Activated CD8-positive, alpha-beta memory T cell treated with anti-CD3 and anti-CD28 coated beads, Interleukin-2, amount 50 U/mL, for 1 hour (primary cell): ENCODE data around the gene C12orf75.
"Not testable (repeated sequence)": the region's sequence is repeated elsewhere in the genome, so short reads cannot be mapped to it uniquely, and the experiment has no call there.

Source experiments
- DNase-seq: peaks from one replicate; pipeline ENCODE4 v3.0.0-alpha.2; 2020; ENCODE audit errors: extremely low read depth

Gene C12orf75

DNA sequence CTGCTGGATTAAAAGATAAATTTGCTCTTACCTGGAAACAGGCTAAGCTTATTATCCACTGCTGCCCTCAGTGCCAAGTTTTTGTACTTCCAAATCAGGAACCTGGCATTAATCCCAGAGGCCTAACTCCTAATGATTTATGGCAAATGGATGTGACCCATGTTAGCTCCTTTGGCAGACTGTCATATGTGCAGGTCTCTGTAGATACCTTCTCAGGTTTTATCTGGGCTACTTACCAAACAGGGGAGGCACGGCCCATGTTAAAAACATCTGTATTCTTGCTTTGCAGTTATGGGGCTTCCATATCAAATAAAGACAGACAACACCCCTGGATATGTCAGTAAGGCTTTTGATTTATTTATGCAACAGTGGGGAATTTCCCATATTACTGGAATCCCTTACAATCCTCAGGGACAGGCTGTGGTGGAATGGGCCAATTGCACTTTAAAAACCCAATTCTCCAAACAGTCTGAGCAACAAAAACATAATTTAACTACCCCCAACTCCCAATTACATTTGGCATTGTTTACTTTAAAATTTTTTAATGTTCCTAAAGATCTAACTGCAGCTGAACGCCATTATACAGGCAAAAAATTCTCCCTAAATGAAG lies 19.9 kb upstream of the C12orf75 start:
- not testable (repeated sequence) for DNase-seq

DNA sequence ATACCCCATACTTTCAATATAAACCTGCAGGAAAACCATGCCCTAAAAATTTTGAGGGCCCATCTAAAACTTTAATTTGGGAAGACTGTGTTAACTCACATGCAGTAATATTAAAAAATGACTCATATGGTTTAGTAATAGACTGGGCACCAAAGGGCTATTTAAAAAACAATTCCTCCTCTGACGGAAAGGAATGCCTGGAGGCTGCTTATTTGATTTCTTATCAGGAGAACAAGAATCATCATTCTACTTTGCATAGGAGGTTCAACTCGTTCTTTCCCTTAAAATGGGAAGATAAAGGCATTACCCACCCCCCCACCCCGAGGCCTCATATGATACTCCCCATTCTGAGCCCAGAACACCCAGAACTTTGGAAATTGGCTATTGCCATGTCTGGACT lies 18.6 kb upstream of the C12orf75 start:
- DNase-seq = not testable (repeated sequence)

DNA sequence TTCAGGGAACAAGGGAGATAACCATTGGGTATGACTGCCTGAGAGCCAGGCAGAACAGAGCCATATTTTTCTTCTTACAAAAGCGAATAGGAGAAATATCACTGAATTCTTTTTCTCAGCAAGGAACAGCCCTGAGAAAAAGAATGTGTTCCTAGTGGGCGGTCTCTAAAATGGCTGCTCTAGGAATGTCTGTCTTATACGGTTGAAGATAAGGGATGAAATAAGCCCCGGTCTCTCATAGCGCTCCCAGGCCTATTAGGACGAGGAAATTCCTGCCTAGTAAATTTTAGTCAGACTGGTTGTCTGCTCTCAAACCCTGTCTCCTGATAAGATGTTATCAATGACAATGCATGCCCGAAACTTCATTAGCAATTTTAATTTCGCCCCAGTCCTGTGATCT lies 16.7 kb upstream of the C12orf75 start:
- not testable (repeated sequence) for DNase-seq

DNA sequence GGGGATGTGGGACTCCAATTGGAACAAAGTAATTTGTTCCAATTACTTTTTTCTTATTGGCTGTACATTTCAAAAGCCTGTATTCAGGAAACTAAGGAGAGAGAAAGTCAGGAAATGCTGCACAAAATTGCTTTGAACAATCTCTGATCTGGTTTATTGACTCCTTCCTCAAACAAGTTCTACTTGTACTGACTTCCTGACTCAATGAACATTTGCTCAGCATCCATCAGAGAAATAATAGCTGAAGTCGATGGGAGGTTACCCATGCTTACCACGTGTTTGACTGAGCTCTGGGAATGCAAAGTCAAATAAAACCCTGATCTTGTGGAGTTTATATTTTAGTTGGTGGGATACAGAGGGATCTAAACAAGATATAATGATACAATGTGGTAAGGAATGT lies 15.4 kb upstream of the C12orf75 start:
- DNase-seq = no peak

DNA sequence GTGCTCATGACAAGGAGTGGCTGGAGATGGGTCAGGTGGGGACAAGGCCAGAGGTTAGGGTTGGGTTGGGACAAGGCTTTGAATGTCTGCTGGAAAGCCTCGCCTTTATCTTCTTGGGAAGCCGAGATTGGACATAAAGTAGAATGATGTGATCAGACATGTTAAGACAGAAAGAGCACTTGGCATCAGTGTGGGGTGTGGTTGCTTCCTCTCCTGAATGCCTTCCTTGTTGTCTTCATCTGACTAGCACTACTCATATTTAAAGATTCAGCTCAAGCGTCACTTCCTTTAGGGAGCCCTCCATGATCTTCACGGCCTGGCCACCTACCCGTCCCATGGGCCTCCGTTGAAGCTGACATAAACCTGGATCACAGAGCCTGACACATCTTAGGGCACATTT lies 14.8 kb upstream of the C12orf75 start:
- DNase-seq = no peak

DNA sequence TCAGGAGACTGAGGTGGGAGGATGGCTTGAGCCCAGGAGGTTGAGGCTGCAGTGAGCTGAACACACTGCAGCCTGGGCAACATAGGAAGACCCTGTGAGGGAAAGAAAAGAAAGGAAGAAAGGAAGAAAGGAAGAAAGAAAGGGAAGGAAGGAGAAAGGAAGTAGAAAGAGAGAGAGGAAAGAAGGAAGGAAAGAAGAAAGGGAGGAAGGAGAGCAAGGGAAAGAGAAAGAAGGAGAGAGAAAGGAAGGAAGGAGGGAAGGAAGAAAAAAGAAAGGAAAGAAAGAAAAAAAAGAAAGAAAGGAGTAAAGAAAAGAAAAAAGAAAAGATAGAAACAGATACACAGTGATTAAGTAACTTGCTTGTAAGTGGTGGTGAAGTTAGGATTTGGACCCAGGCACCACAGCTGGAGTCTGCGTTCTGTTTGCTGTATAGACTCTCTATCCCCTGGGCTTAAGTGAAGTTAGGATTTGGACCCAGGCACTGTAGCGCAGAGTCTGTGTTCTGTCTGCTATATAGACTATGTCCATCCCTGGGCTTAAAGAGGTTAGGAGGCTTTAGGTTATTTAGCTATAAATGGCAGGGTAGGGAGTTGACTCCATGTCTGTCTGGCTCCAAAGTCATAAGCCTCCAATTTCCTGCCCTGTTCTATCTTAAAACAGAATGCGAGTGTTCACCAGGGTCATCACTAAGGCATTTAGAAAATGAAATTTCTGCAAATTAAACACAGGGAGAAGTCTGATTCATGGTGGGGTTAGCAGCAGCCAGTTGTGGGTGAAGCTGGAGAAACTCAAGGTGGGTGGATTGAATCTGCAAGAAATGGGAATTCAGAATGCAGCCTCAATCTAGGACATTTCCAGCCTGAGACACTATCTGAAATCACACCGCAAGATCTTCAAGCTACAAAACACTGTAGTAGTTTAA lies 13.3 kb upstream of the C12orf75 start:
- DNase-seq = no peak

DNA sequence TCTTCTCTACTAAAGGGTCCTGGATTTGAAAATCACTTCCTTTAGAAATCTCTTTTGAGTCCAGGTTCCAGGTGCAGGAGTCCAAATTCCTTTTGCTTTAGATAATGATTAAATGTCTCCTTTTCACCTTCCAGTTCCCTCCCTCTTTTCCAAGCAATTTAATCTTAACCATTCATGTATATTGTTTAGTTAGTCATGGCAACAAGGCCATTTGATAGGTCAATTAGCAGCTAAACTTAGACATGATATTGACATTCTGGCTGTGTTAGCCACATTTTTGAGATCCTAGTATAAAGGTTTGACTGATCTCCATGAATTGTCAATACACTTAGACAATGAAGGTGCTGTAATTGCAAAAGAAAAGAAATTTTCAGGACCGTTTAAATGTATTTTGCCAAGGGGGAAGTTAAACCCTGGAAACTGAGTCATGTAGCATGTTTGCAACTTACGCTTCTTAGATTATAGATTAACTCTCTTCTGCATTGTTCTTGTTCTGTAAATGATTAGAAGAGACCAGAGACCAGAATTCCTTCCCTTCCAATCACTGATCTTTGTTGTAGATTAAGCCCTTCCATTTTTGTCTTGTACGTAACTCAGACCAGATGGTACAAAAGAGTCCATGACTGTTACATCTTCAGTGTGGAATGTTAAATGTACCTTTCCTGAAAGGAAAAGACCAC lies 12.4 kb upstream of the C12orf75 start:
- DNase-seq = no peak

DNA sequence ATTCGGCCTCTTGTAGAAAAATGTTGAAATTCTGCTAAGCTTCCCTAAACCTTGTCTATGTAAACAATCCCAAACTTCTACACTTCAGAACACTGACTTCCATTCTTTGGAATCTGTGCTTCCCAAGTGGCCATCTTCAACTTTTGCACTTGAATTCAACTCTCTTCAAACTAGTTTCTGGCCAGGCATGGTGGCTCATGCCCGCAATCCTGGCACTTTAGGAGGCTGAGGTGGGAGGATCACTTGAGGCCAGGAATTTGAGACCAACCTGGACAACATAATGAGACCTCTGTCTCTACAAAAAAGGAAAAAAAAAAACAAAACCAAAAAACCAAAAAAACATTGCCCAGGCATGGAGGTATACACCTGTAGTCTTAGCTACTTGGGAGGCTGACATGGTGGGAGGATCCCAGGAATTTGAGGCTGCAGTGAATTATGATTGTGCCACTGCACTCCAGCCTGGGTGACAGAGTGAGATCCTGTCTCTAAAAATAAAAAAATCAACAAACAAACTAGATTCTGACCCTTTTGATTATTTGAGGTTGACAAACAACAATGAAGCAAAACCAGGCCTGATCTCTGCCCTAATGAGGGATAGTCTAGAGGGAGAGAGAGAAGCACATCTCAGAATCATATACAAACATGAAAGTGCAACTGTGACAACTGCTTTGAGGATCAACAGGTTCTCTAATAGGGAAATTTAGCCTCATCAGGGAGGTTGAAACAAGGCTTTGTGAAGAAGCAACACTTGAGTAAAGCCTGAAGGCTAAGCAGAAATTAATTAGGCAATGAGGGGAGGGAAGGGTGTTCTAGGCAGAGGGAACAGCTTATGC lies 11.6 kb upstream of the C12orf75 start:
- no peak for DNase-seq

DNA sequence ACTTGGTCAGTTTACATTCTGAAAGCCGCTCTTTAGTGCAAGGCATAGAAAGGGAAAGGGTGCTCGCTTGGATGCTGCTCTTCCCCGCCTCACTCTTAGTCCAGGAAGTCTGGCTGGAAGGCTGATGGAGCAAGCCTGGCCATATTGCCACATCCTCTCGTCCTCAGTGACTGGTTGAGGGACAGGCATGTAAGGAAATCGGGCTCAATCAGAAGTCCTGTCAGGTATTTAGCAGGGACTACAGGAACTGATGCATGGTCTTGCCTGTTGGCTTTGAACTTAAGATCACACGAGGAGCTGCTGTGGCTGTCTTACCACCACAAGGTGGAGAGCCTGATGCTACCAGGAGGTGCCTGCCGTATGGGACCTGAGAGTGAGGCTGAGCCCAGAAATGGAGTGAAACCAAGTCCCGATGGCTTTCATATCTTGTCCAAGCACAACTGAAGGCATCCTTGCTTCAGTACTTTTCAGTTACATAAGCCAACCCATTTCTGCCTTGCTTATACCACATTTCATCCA lies 10.7 kb upstream of the C12orf75 start:
- DNase-seq = no peak

DNA sequence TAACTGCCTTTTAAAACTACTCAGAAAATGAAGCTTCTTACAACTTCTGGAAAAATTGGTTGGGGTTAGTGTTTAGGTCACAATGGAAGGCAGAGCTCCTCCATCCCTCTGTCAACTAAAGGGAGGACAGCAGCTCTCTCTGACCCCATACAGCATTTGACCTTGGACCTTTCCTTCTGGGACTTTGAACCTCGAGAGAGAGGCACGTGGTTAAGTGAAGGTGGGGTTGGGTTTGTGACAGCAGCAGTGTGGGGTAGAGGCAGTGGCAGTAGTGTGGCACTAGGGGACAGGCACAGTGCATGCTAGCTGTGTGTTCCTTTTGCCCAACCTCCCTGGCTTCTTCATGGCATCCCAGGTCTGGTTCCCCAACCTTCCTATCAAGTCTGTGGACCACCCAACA lies 9.4 kb upstream of the C12orf75 start:
- DNase-seq = no peak

DNA sequence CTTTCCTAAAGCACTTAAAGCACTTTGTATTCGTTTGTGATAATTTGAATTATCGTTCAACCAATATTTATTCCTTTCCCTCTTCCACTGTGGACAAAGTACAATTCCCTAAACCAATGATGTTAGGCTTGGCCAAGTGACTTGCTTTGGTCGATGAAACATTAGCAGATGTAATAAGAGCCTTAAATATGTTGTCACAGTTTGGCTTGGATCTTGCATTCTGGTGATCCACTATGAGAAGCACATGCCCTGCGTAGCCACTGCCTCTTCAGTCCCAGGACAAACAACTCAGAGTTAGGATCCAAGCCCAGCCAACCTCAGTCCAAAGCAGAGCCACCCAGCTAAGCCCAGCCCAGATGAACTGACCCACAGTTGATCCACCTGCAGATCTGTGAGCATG lies 8.4 kb upstream of the C12orf75 start:
- DNase-seq = no peak

DNA sequence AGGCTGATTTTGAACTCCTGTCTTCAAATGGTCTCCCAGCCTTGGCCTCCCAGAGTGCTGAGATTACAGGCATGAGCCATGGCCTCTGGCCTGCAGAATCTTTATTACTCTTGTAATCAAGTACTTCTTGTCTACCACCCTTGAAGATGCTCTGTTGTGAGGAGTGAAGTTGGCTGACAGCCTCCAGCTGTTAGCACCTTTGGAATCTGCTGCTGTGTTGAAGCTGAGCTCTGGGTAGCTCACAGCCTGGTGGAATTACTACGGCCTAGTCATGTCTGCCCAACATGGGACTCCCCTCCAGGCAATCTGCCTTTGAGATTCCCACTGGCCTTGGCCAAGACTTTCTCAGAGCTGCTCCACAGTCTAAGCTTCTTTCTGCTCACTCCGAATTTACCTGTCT lies 5.8 kb upstream of the C12orf75 start:
- no peak for DNase-seq

DNA sequence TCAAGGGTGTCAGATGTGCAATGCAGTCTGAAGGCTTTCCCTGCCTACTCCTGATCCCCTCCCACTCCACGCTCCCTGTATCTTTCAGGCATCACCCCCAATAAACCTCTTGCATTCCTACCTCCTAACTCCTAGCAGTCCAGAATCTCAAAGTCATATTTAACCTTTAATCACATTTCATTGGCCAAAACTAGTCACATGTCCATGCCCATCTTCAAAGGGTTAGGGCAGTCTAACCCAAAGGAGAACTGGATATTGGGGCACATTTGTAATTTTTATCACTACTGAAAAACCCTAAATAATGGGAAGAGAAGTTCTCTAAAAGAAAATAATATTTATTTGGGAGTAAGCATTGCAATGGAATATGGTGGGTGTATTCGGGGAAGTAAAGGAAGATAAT lies 5.4 kb upstream of the C12orf75 start:
- DNase-seq = no peak

DNA sequence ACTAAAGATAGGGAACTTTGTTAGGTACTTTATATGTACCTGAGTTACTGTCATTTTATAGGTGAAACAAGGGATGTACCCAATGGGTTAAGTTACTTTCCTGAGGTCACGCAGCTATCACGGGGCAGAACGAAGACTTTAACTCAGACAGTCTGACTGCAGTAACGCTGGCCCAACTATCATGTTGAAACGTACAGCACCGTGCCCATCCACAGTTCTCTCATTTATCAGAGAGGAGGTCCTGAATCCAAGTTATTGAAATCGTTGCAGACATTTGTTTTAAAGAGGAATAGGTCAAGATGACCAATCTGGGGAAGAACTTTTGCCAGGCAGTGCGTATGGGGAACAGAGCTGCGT lies 587 bp upstream of the C12orf75 start:
- DNase-seq = no peak

DNA sequence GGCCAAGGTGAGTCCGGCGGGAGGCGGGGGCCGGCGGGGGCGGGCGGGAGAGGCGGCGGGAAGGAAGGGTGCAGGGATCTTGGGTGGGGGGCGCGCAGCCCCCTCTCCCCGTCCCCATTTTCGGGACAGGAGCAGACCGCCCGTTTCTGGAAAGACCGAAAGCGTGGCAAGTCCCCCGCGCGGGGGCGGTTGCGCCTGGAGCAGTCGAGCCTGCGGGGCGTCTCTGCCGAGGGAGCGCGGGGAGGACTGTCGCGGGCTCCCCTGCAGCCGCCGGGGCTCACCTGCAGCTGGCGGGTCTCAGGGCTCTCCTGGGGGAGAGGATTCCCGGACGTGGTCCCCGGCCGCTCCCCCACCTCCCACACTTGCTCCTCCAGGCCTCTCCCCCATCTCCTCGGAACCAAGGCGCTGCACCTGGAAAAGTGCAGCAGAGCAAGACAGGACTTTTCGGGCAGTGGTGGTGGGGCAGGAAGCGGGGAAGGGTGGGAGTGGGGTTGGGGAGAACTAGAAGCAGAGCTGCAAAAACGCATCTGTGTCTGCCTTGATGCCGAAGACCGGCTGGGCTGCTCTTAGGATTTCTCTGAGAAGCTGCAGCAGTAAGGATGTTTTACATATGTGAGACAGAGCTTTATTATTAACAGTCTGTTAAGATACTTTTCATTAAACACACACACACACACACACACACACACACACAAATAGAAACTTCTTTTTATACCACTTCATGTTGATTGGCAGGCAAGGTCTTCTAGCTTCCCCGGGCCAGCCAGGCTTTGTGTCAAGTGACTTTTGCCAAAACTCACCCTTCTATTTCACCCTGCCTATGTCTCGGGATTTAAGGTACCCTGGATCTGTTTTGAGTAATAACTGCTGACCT lies 677 bp downstream of the C12orf75 start:
- DNase-seq = no peak

DNA sequence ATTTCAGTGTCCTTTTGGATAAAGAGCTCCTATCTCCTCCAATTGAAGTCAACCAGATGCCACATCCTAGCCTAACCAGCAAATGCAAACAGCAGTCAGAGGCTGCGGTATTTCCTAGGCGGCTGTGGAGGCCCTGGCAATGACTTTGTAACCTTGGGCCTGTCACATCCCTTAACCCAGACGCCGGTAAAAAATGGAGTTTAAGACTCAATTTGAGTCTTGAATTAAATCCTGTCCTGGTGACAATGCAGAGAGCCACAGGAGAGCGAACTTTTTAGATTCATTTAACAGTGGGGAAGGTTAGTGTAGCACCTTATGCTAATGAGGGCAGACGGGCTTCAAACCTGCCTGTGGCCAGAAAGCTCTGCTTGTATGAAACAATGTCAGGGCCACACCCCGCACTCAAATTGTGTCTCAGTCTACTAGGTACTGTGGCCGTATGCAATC lies 1.3 kb downstream of the C12orf75 start:
- DNase-seq = no peak

DNA sequence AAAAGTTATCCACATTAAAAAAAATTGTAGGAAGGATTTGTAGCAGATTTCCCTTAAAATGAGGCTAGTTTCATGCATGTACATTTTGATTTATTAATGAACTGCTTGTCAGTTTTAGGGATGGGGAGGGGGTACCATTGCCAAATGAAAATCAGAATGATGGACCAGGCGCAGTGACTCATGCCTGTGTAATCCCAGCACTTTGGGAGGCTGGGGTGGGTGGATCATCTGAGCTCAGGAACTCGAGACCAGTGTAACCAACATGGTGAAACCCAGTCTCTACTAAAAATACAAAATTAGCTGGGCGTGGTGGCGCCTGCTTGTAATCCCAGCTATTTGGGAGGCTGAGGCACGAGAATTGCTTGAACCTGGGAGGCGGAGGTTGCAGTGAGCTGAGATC lies 1.8 kb downstream of the C12orf75 start:
- DNase-seq = not testable (repeated sequence)

DNA sequence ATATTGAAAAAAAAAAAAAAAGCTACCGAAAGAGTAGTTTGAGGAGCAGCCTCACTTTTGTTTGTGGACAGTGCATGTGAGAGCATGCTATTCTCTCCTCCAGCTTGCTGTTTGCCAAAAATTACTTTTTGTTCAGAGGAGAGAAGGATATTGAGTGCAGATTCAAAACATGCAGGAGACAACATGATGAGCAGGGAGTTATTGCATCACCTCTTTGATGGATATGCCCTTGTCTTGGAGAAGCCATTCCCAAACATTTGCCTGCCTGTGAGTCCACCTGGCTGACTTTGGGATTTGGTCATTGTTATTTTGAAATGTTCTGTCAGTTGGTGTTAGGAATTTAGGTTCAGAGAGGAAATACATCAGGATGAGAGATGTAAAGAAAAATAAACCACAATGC lies 2.4 kb downstream of the C12orf75 start:
- DNase-seq = no peak

DNA sequence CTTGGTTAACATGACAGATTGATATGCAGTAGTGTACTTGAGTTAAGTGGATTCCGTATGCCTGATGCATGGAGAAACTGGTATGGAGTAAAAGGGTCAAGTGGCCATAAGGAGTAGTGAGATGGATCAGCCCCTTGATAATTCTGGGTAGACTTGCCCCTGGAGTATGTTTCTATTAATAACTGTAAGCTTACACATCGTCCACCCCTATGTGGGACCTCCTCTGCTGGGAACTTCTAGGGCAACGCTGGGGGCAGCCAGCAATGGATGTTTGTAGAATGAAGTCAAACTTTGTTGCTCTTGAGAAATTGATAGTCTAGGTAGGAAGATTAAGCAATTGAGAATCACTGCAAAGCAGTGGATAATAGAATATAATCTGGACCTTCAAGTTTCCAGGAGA lies 3.5 kb downstream of the C12orf75 start:
- no peak for DNase-seq

DNA sequence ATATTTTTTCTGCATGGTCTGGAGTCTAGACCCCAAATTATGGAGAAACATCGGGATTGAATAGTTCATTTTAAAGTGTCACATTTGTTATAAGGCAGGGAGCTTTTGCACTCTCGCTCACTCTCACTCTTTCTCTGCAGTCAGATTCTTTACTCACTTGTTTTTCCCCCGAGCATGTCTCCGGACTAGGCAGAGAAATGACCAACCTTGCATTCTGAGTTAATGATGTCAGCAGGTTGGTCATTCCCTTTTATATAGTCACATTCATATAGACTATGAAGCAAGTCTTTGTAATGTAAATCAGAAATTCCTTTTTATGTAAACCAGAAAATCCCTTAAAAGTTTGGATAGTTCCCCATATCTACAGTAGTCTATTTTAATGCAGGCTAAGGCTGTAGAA lies 4.1 kb downstream of the C12orf75 start:
- DNase-seq = no peak

DNA sequence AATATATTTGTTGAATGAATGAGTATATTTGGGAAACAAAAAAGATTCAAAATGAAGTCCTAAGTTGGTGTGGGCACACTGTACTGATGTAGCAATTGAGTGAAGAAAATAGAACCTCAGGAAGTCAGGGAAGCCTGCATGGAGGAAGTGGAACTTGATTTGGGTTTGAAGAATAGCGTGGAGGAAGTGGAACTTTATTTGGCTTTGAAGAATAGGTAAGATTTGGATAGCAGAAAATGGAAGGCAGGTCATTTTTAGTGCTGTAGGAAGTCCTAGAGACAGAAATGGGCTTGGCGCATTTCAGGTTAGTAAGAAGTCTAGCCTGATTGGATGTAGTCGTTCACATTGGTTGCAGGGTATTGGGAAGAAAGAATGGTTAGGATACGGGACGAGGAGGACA lies 5.4 kb downstream of the C12orf75 start:
- no peak for DNase-seq
